A549 (cell line): Measurements from ENCODE around the gene TRNP1. TPM values are rescaled to one million over a fixed set of nuclear protein-coding genes. Genes with fewer than 3 reads are reported as not detected.

Source experiments
- ATAC-seq, 2 experiments: fragments of 200-7000 bp in 1 of 2; fragments of >200 bp in 1 of 2; cut with Nextera tagmentation in 1 of 2; cut with Tn5 transposase in 1 of 2; 3 replicates each; pipeline versions ENCODE4 v1.8.0 to v1.9.1; 2018 to 2020; ENCODE audit warnings: mild to moderate bottlenecking in 1 of 2, moderate library complexity in 1 of 2
- CTCF ChIA-PET: fragments of 300-600 bp; sonication (Branson Sonifier 250); formaldehyde crosslinking; extraction: SDS; loops from one replicate; lab custom pipeline; 2021; ENCODE audit warnings: antibody characterized with exemption, inconsistent platforms; lab: Yijun Ruan, JAX
- POLR2A ChIA-PET: fragments of 350-600 bp; formaldehyde crosslinking; extraction: SDS; loops from one replicate; lab custom pipeline; 2021; ENCODE audit warnings: antibody characterized with exemption, inconsistent platforms; lab: Yijun Ruan, JAX
- DNase-seq, 2 experiments: peaks; one replicate each; pipeline versions ENCODE4 v3.0.0 to v3.0.0-alpha.2; 2011 to 2016; ENCODE audit warnings: low read depth in 1 of 2, low spot score in 1 of 2
- FAIRE-seq: peaks from 2 replicates; lab custom pipeline; 2011; peaks lifted over from hg19 to GRCh38; lab: Jason Lieb, UNC
- H3K27ac ChIP-seq, 2 experiments: fragments of >200 bp; sonication (Bioruptor Twin); formaldehyde crosslinking; 3 replicates each; pipeline ENCODE4 v1.5.1; 2016 to 2017
- H3K4me1 ChIP-seq: fragments of >200 bp; sonication (Bioruptor Twin); formaldehyde crosslinking; 3 replicates; pipeline ENCODE4 v1.6.1; 2016
- H3K4me2 ChIP-seq: fragments of >200 bp; sonication (Bioruptor Twin); formaldehyde crosslinking; 3 replicates; pipeline ENCODE4 v1.6.1; 2016
- H3K4me3 ChIP-seq: fragments of >200 bp; sonication (Bioruptor Twin); formaldehyde crosslinking; 3 replicates; pipeline ENCODE4 v1.5.1; 2016
- H3K9me3 ChIP-seq: fragments of >200 bp; sonication (Bioruptor Twin); formaldehyde crosslinking; 3 replicates; pipeline ENCODE4 v1.6.1; 2016
- ELK1 ChIP-seq: fragments of 150-350 bp; IDR thresholded peaks from 2 replicates; pipeline ENCODE4 v1.6.1; 2014; ENCODE audit warnings: low read depth, mild to moderate bottlenecking, low read length
- HDAC2 ChIP-seq: fragments of 200-600 bp; sonication (generic); IDR thresholded peaks from 2 replicates; pipeline ENCODE4 v1.6.1; 2016
- HOXB13 ChIP-seq: fragments of 250-450 bp; sonication (Bioruptor Pico); IDR thresholded peaks from 2 replicates; pipeline ENCODE4 v1.5.0; 2020; ENCODE audit warnings: low read depth, mild to moderate bottlenecking, moderate library complexity
- KDM1A ChIP-seq: fragments of 200-600 bp; sonication (generic); IDR thresholded peaks from 2 replicates; pipeline ENCODE4 v1.6.1; 2016; ENCODE audit warnings: low read depth, mild to moderate bottlenecking
- MAX ChIP-seq: IDR thresholded peaks from 2 replicates; pipeline ENCODE4 v1.6.1; 2012
- MYC ChIP-seq: IDR thresholded peaks from 2 replicates; pipeline ENCODE4 v1.6.1; 2012; ENCODE audit warnings: mild to moderate bottlenecking, inconsistent platforms, low read length, improper control_type of control experiment, borderline replicate concordance
- NFE2L2 ChIP-seq: fragments of 150-350 bp; conservative IDR thresholded peaks from 2 replicates; pipeline ENCODE4 v1.6.1; 2014; ENCODE audit warnings: low read length
- RARB ChIP-seq: fragments of 250-450 bp; sonication (Bioruptor Pico); IDR thresholded peaks from 2 replicates; pipeline ENCODE4 v1.8.0; 2021; ENCODE audit warnings: mild to moderate bottlenecking, moderate library complexity
- REST ChIP-seq: fragments of 200-600 bp; sonication (generic); IDR thresholded peaks from 2 replicates; pipeline ENCODE4 v1.6.1; 2016; ENCODE audit warnings: antibody characterized with exemption, mild to moderate bottlenecking, moderate library complexity
- RNF2 ChIP-seq: fragments of 200-600 bp; sonication (generic); IDR thresholded peaks from 2 replicates; pipeline ENCODE4 v1.6.1; 2016; ENCODE audit warnings: low read depth, mild to moderate bottlenecking, antibody characterized with exemption, moderate library complexity, borderline replicate concordance
- SREBF2 ChIP-seq: fragments of 450-650 bp; IDR thresholded peaks from 2 replicates; pipeline ENCODE4 v1.6.1; 2014; ENCODE audit warnings: mild to moderate bottlenecking, moderate library complexity
- TP53 ChIP-seq: fragments of 250-450 bp; sonication (Bioruptor Pico); IDR thresholded peaks from 2 replicates; pipeline ENCODE4 v1.5.0; 2021; ENCODE audit warnings: mild to moderate bottlenecking, moderate library complexity
- ZC3H11A ChIP-seq: fragments of 450-650 bp; IDR thresholded peaks from 2 replicates; pipeline ENCODE4 v1.6.1; 2014; ENCODE audit warnings: antibody characterized with exemption, mild to moderate bottlenecking
- WGBS: methylation state at CpG from one replicate; pipeline ENCODE4 v1.1.6; 2017; ENCODE audit errors: missing lambda C conversion rate; 5-methylcytosine and 5-hydroxymethylcytosine counted together
- polyA plus RNA-seq, 4 experiments: library from polyadenylated mRNA; depleted of rRNA in 3 of 4; stranded (reverse); fragments of >200 nt; fragmentation: RNase III in 1 of 4; extraction: RNeasy Plus Mini Kit Qiagen cat#74134 plus additional on column Dnase treatment in 1 of 4; gene quantifications; 2 replicates in 3 of 4; 3 replicates in 1 of 4; pipeline ENCODE4 v1.2.3, GENCODE V29; 2011 to 2017
- TF ChIP-seq, protein P1 (sequence below): fragments of 250-450 bp; sonication (Bioruptor Pico); IDR thresholded peaks from 2 replicates; pipeline ENCODE4 v1.5.0; 2021; ENCODE audit warnings: mild to moderate bottlenecking, moderate library complexity, borderline replicate concordance
- TF ChIP-seq, protein P2 (sequence below): fragments of 450-650 bp; IDR thresholded peaks from 2 replicates; pipeline ENCODE4 v1.6.1; 2014; ENCODE audit warnings: antibody characterized with exemption

The TRNP1 gene
- polyA plus RNA-seq, 2 of the 4 experiments (the other 2 are of a cell fraction): 73.9 to 113 TPM

GRCh38 chr1:27035344-27035743, 41.9 kb downstream of the TRNP1 start:
- DNase-seq (no peak), FAIRE-seq (no peak), ATAC-seq (no peak)
- no peak overlapping the region for H3K4me3 ChIP-seq
- ChIA-PET POLR2A (no interaction called here), CTCF (interaction anchor here (0.8 to 19.8 kb wide), 5 partner anchors 9 to 76 kb away, joined by 4 to 516 read pairs (median 7); no protein-coding TSS in a partner anchor)
- H3K4me1 ChIP-seq: no peaks in the 10 kb centered on the region
- no peaks in the 10 kb centered on the region for H3K9me3 ChIP-seq
- H3K4me2 ChIP-seq: no peak overlapping the region
- H3K27ac ChIP-seq: no peak overlapping the region
- WGBS: 96% methylated on average over 4 of the region's 4 CpGs
- no peak for TF ChIP-seq ELK1
- TF ChIP-seq, protein P1, sequence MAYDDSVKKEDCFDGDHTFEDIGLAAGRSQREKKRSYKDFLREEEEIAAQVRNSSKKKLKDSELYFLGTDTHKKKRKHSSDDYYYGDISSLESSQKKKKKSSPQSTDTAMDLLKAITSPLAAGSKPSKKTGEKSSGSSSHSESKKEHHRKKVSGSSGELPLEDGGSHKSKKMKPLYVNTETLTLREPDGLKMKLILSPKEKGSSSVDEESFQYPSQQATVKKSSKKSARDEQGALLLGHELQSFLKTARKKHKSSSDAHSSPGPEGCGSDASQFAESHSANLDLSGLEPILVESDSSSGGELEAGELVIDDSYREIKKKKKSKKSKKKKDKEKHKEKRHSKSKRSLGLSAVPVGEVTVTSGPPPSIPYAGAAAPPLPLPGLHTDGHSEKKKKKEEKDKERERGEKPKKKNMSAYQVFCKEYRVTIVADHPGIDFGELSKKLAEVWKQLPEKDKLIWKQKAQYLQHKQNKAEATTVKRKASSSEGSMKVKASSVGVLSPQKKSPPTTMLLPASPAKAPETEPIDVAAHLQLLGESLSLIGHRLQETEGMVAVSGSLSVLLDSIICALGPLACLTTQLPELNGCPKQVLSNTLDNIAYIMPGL (CRISPR knock-in tag): no peak

DNA sequence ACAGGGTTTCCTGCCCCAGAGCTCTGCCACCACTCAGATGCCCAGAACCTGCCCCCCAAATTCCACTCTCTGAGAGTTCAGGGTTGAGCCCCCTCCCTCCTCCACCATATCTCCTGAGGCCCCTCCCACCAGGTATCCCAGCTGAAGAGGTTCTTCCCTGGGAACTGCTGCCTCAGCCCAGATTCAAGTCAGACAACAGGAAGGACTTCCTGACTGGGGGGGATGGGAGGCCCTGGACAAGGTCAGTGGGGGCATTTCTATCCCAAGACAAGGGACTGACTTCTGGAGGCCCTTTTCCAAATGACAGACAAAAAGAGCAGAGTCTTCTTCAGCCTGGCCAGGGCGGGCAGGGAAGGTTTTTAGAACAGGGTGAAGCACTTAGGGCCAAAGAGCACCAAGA, 43.2 kb downstream of the TRNP1 start:
- no peak overlapping the region for H3K4me3 ChIP-seq
- 92% methylated on average over 1 of the region's 1 CpG for WGBS
- ChIA-PET POLR2A (interaction anchor here (0.7 kb wide), 1 partner anchor 316 kb away, joined by 4 read pairs; no protein-coding TSS in a partner anchor), CTCF (interaction anchor here (1.4 to 19.8 kb wide), 4 partner anchors 8 to 59 kb away, joined by 3 to 516 read pairs (median 44); no protein-coding TSS in a partner anchor)
- ATAC-seq (no peak), DNase-seq (no peak), FAIRE-seq (no peak)
- no peaks in the 10 kb centered on the region for H3K9me3 ChIP-seq
- no peak overlapping the region for H3K4me2 ChIP-seq
- H3K4me1 ChIP-seq: no peaks in the 10 kb centered on the region
- no peak overlapping the region for H3K27ac ChIP-seq
- no peak for TF ChIP-seq SREBF2
- TF ChIP-seq TP53: no peak
- TF ChIP-seq MAX: no peak
- no peak for TF ChIP-seq ZC3H11A
- no peak for TF ChIP-seq REST
- no peak for TF ChIP-seq RNF2
- TF ChIP-seq, protein P1 (CRISPR knock-in tag): no peak
- TF ChIP-seq NFE2L2: no peak
- TF ChIP-seq, protein P2, sequence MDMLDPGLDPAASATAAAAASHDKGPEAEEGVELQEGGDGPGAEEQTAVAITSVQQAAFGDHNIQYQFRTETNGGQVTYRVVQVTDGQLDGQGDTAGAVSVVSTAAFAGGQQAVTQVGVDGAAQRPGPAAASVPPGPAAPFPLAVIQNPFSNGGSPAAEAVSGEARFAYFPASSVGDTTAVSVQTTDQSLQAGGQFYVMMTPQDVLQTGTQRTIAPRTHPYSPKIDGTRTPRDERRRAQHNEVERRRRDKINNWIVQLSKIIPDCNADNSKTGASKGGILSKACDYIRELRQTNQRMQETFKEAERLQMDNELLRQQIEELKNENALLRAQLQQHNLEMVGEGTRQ: no peak
- TF ChIP-seq HDAC2: no peak
- TF ChIP-seq HOXB13 (CRISPR knock-in tag): no peak
- no peak for TF ChIP-seq KDM1A
- TF ChIP-seq RARB (CRISPR knock-in tag): no peak
- no peak for TF ChIP-seq MYC
